Heart left ventricle (tissue), 13 donors: ENCODE data around the gene GPR143.

ENCODE experiments used
- CTCF ChIP-seq, 12 donors: fragments of 200-600 bp; sonication (generic) in 4 of 12; IDR thresholded peaks; one replicate each; pipeline versions ENCODE4 v1.5.0 to v1.8.0; 2018 to 2022; ENCODE audit warnings: antibody characterized with exemption in 12 of 12, mild to moderate bottlenecking in 5 of 12
- POLR2A ChIP-seq, 2 donors: fragments of 450-650 bp; IDR thresholded peaks; one replicate each; pipeline ENCODE4 v1.6.1; 2017; ENCODE audit warnings: antibody characterized with exemption in 2 of 2, mild to moderate bottlenecking in 2 of 2, moderate library complexity in 2 of 2
- donor health status: ischemic (EF 13 %, LVEDD 7.1; RV severe dilation, severe dysfunction).
- donor health status: DM: no; HTN: yes; CAD: no.
- donor health status: DM: no; HTN: no; CAD: no.
- donor health status: ischemic (EF 25% LVEDD 6.9; RV normal size, moderate dysfunction).
- donor health status: ischemic (EF 25% LVEDD 5.7; RV mildly dilated, moderate dysfunction).
- donor health status: ischemic (EF 35%, LVEDD 5.7; RV mildly dilated, moderate dysfunction).
- donor health status: nonischemic (EF 11% LVEDD 7.7; RV severe dilation, severe dysfunction).
- donor health status: DM: yes; HTN: yes; CAD: no.
- donor health status: PGD.
- donor health status: ischemic (EF 29% LVEDD 5.4; RV normal size, mild dysfunction).
- donor health status: nonischemic (EF 23%, LVEDD 6.1; RV moderate dilation, normal function).

- no peak for TF ChIP-seq CTCF (IDR thresholded peaks at IDR 0.05)
- no peak for TF ChIP-seq POLR2A (IDR thresholded peaks at IDR 0.05)
Measured at GRCh38 chrX:9765072-9765736, 443 bp downstream of the GPR143 start.
